ENCODE measurements around the gene STK32B.

DNA sequence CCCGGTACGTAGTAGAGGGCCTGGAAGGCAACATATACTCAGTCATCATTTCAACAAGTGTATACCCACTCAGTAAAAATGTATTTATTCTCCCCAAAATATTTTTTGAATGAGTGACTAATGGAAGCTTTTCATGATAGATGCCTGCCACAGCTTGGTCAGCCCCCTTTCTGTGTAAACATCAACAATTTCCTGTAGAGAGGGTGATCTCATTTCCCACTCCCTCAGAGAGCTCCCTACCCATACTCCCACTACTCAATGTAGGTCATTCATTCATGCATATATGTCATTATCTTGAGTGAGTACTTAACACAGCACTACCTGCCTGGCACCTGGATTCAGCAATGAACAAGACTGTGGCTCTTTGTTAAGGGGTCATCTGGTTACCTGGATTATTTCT is 81.9 kb downstream of the STK32B start:
- TF ChIP-seq EP300 (IDR thresholded peaks at IDR 0.05; ENCODE audit: low read length) (no peak), ZNF274 (IDR thresholded peaks at IDR 0.05; ENCODE audit: borderline replicate concordance, low read depth, low read length) (no peak), EZH2 (IDR thresholded peaks at IDR 0.05; ENCODE audit: borderline replicate concordance, low read depth, low read length) (no peak)
- TF ChIP-seq, protein P1, sequence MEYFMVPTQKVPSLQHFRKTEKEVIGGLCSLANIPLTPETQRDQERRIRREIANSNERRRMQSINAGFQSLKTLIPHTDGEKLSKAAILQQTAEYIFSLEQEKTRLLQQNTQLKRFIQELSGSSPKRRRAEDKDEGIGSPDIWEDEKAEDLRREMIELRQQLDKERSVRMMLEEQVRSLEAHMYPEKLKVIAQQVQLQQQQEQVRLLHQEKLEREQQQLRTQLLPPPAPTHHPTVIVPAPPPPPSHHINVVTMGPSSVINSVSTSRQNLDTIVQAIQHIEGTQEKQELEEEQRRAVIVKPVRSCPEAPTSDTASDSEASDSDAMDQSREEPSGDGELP (CRISPR knock-in tag; IDR thresholded peaks at IDR 0.05; ENCODE audit: borderline replicate concordance), result no peak
